ENCODE measurements around the gene P2RX4.
"Not testable (repeated sequence)": the region's sequence is repeated elsewhere in the genome, so short reads cannot be mapped to it uniquely, and the experiment has no call there.

The P2RX4 gene

GRCh38 chr12:121202407-121203355 is 7.2 kb upstream of the P2RX4 start:
- no peaks in the 10 kb centered on the region for H3K27me3 ChIP-seq (ENCODE audit: insufficient read depth, low read depth, severe bottlenecking)
- no peaks in the 10 kb centered on the region for H3K9me3 ChIP-seq (ENCODE audit: severe bottlenecking)
- no peaks in the 10 kb centered on the region for H3K36me3 ChIP-seq
- no peak overlapping the region for H3K27ac ChIP-seq
- H3K4me3 ChIP-seq (ENCODE audit: low read depth, low read length) = no peak overlapping the region
- DNase-seq = no peak
- no peak for TF ChIP-seq CTCF (IDR thresholded peaks at IDR 0.05; ENCODE audit: low read depth, low read length)

DNA sequence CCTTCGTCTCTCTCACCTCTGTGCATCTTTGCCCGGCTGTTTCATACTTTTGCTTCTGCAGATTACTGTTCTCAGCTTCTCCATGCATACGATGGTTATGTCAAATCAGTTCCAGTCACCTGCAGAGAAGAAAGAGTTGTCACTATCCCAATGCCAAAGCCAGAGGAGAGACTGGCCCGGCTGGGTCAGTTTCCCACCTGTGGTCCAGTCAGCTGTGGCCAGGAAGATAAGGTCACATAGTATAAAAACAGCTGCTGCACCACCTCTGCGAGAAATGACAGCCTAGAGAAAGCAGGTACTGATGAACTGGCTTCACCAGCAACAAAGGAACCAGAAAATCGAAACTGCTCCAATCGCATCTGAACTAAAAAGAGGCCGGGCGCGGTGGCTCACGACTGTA is 6.4 kb upstream of the P2RX4 start:
- Histone ChIP-seq H3K36me3 (no peaks in the 10 kb centered on the region), H3K4me3 (ENCODE audit: low read depth, low read length) (no peak overlapping the region), H3K27me3 (ENCODE audit: insufficient read depth, low read depth, severe bottlenecking) (no peaks in the 10 kb centered on the region), H3K9me3 (ENCODE audit: severe bottlenecking) (no peaks in the 10 kb centered on the region), H3K27ac (no peak overlapping the region)
- no peak for TF ChIP-seq CTCF (IDR thresholded peaks at IDR 0.05; ENCODE audit: low read depth, low read length)
- DNase-seq = no peak

DNA sequence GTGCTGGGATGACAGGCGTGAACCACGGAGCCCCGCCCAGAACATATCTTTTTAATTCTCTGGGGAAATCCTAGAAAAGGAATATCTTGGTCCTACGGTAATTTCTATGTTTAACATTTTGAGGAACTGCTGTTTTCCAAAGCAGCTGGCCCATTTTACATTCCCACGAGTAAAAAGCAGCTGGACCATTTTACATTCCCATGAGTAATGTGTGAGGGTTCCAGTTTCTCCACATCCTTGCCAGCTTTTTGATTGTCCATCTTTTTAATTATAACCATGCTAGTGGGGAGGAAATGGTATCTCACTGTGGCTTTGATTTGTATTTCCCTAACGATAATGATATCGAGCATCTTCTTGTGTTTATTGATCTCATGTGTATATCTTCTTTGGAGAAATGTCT is 4.4 kb upstream of the P2RX4 start:
- Histone ChIP-seq H3K4me3 (ENCODE audit: low read depth, low read length) (no peak overlapping the region), H3K27me3 (ENCODE audit: insufficient read depth, low read depth, severe bottlenecking) (no peaks in the 10 kb centered on the region), H3K36me3 (no peaks in the 10 kb centered on the region), H3K27ac (no peak overlapping the region), H3K9me3 (ENCODE audit: severe bottlenecking) (no peaks in the 10 kb centered on the region)
- TF ChIP-seq CTCF (IDR thresholded peaks at IDR 0.05; ENCODE audit: low read depth, low read length) = no peak
- no peak for DNase-seq

GRCh38 chr12:121208571-121208970 is 1.4 kb upstream of the P2RX4 start:
- H3K4me3 ChIP-seq (ENCODE audit: low read depth, low read length); H3K27ac ChIP-seq; H3K36me3 ChIP-seq; H3K27me3 ChIP-seq (ENCODE audit: insufficient read depth, low read depth, severe bottlenecking); DNase-seq; H3K9me3 ChIP-seq (ENCODE audit: severe bottlenecking): not testable (repeated sequence)

DNA sequence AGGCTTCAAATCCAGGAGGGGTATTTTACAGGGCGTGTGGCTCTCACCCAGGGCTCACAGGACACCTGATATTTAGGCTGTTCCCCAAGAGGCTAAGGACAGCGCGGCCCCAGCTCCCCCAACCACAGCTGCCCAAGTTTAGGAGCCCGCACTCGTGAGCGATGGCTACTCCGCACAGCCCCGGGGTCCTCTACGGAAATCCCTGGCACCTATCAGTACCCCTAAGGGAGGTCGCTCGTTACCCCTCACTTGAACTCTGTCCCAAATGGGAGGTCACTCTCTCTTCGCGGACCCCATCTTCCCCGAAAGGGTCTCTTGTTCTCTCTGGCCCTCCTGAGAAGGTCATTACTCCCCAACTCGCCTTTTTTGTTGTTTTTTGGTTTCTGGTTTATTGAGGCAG is 708 bp upstream of the P2RX4 start:
- Histone ChIP-seq H3K4me3 (ENCODE audit: low read depth, low read length) (no peak overlapping the region), H3K27me3 (ENCODE audit: insufficient read depth, low read depth, severe bottlenecking) (no peaks in the 10 kb centered on the region), H3K36me3 (no peaks in the 10 kb centered on the region), H3K9me3 (ENCODE audit: severe bottlenecking) (no peaks in the 10 kb centered on the region), H3K27ac (no peak overlapping the region)
- no peak for TF ChIP-seq CTCF (IDR thresholded peaks at IDR 0.05; ENCODE audit: low read depth, low read length)
- DNase-seq = no peak

GRCh38 chr12:121212875-121213274 is 2.9 kb downstream of the P2RX4 start:
- no peak overlapping the region for H3K27ac ChIP-seq
- no peak for TF ChIP-seq CTCF (IDR thresholded peaks at IDR 0.05; ENCODE audit: low read depth, low read length)
- no peaks in the 10 kb centered on the region for H3K36me3 ChIP-seq
- H3K9me3 ChIP-seq (ENCODE audit: severe bottlenecking) = no peaks in the 10 kb centered on the region
- H3K4me3 ChIP-seq (ENCODE audit: low read depth, low read length) = no peak overlapping the region
- no peak for DNase-seq
- no peaks in the 10 kb centered on the region for H3K27me3 ChIP-seq (ENCODE audit: insufficient read depth, low read depth, severe bottlenecking)

Measured in WERI-Rb-1 (cell line).